K562 (cell line): ENCODE results near the gene COL4A2. TPM values are rescaled to one million over a fixed set of nuclear protein-coding genes. Genes with fewer than 3 reads are reported as not detected.

Experiments used
- CEBPG ChIP-seq, 3 experiments: fragments of 200-800 bp in 1 of 3; sonication (Bioruptor generic) in 1 of 3; sonication (generic) in 1 of 3; formaldehyde crosslinking in 1 of 3; IDR thresholded peaks in 2 of 3; conservative IDR thresholded peaks in 1 of 3; 2 replicates each; pipeline versions ENCODE4 v1.6.1 to v1.8.0; 2016 to 2022; ENCODE audit warnings: missing compliant biosample characterization in 2 of 3, missing genetic modification characterization in 2 of 3, mild to moderate bottlenecking in 1 of 3, missing genetic modification reagents in 1 of 3
- FOXA3 ChIP-seq, 2 experiments: fragments of 450-650 bp in 1 of 2; sonication (generic) in 1 of 2; formaldehyde crosslinking; IDR thresholded peaks in 1 of 2; conservative IDR thresholded peaks in 1 of 2; 2 replicates each; pipeline versions ENCODE4 v1.4.0 to v1.8.0; 2020 to 2022; ENCODE audit warnings: mild to moderate bottlenecking in 2 of 2, missing genetic modification reagents in 1 of 2
- GATA2 ChIP-seq: sonication (generic); formaldehyde crosslinking; IDR thresholded peaks from 2 replicates; pipeline ENCODE4 v1.4.0; 2020; ENCODE audit warnings: mild to moderate bottlenecking, missing genetic modification reagents
- JUNB ChIP-seq: fragments of 450-650 bp; formaldehyde crosslinking; conservative IDR thresholded peaks from 2 replicates; pipeline ENCODE4 v1.4.0; 2020; ENCODE audit warnings: mild to moderate bottlenecking
- MAZ ChIP-seq, 2 experiments: fragments of 450-650 bp in 1 of 2; sonication (generic) in 1 of 2; formaldehyde crosslinking; IDR thresholded peaks in 1 of 2; conservative IDR thresholded peaks in 1 of 2; 2 replicates each; pipeline versions ENCODE4 v1.4.0 to v1.5.0; 2020; ENCODE audit warnings: mild to moderate bottlenecking in 1 of 2, missing genetic modification reagents in 1 of 2
- MED1 ChIP-seq: sonication (generic); formaldehyde crosslinking; IDR thresholded peaks from 2 replicates; pipeline ENCODE4 v1.8.1; 2023; ENCODE audit warnings: missing genetic modification reagents, borderline replicate concordance
- PCBP1 ChIP-seq: fragments of 200-400 bp; formaldehyde crosslinking; IDR thresholded peaks from 2 replicates; pipeline ENCODE4 v1.6.1; 2018; ENCODE audit warnings: mild to moderate bottlenecking, low read depth, low read length; ENCODE audit not compliant: poor library complexity, severe bottlenecking
- POLR2G ChIP-seq: fragments of 200-400 bp; formaldehyde crosslinking; IDR thresholded peaks from 2 replicates; pipeline ENCODE4 v1.6.1; 2017; ENCODE audit warnings: low read depth, mild to moderate bottlenecking, antibody characterized with exemption, low read length, moderate library complexity
- RBBP5 ChIP-seq: fragments of 200-600 bp; sonication (generic); IDR thresholded peaks from 2 replicates; pipeline ENCODE4 v1.6.1; 2012; ENCODE audit warnings: borderline replicate concordance, mild to moderate bottlenecking, low read length, control low read depth, inconsistent platforms; ENCODE audit not compliant: insufficient read depth, poor library complexity, severe bottlenecking
- SP1 ChIP-seq: sonication (generic); formaldehyde crosslinking; IDR thresholded peaks from 2 replicates; pipeline ENCODE4 v1.8.1; 2022; ENCODE audit warnings: mild to moderate bottlenecking, missing genetic modification reagents
- SP2 ChIP-seq: IDR thresholded peaks from 2 replicates; pipeline ENCODE4 v1.6.1; 2011; ENCODE audit warnings: mild to moderate bottlenecking, low read depth, low read length, moderate library complexity; ENCODE audit not compliant: poor library complexity, severe bottlenecking; ENCODE audit errors: extremely low read depth
- TCF7L2 ChIP-seq: fragments of 150-350 bp; IDR thresholded peaks from 2 replicates; pipeline ENCODE4 v1.6.1; 2016; ENCODE audit warnings: low read depth, mild to moderate bottlenecking, low read length, moderate library complexity
- ZNF212 ChIP-seq: fragments of 450-650 bp; formaldehyde crosslinking; IDR thresholded peaks from 2 replicates; pipeline ENCODE4 v1.4.0; 2020; ENCODE audit warnings: mild to moderate bottlenecking
- ZNF311 ChIP-seq: fragments of 250-450 bp; sonication (Bioruptor Pico); IDR thresholded peaks from 2 replicates; pipeline ENCODE4 v1.4.0; 2020; ENCODE audit warnings: mild to moderate bottlenecking, moderate library complexity
- polyA plus RNA-seq, 8 experiments: library from polyadenylated mRNA; depleted of rRNA in 4 of 8; stranded (reverse) in 5 of 8; unstranded in 3 of 8; fragments of >200 nt; fragmentation: Nextera tagmentation in 2 of 8; fragmentation: Illumina TruSeq in 1 of 8; extraction: Ambion mirVana in 2 of 8; extraction: Trizol in 1 of 8; gene quantifications; 2 replicates each; pipeline versions ENCODE4 v1.2.1 to v1.2.3, GENCODE V29; 2011 to 2014; ENCODE audit warnings: inconsistent platforms in 1 of 8, missing spikeins in 1 of 8
- total RNA-seq, 7 experiments: library from RNA; depleted of rRNA in 6 of 7; stranded (reverse); fragments of >200 nt in 6 of 7; fragmentation: Illumina TruSeq in 2 of 7; extraction: Trizol in 2 of 7; gene quantifications; 2 replicates each; pipeline versions ENCODE4 v1.2.1 to v1.2.3, GENCODE V29; 2011 to 2021; ENCODE audit warnings: low replicate concordance in 1 of 7
- TF ChIP-seq, protein P1 (sequence below): fragments of 200-800 bp; sonication (Bioruptor generic); IDR thresholded peaks from 2 replicates; pipeline ENCODE4 v1.6.1; 2017; ENCODE audit warnings: missing genetic modification characterization, missing compliant biosample characterization
- TF ChIP-seq, protein P2 (sequence below): fragments of 450-650 bp; IDR thresholded peaks from 2 replicates; pipeline ENCODE4 v1.6.1; 2017; ENCODE audit warnings: antibody characterized with exemption, mild to moderate bottlenecking
- TF ChIP-seq, protein P3 (sequence below): sonication (generic); formaldehyde crosslinking; IDR thresholded peaks from 2 replicates; pipeline ENCODE4 v1.8.0; 2022; ENCODE audit warnings: missing genetic modification reagents, mild to moderate bottlenecking, moderate library complexity, borderline replicate concordance

The COL4A2 gene
- total and polyA plus RNA-seq, 9 of the 15 experiments (the other 6 are each of a cell fraction or from before 2014, with no cell fraction given), result 0.13 to 15.2 (median 8.1) TPM

DNA sequence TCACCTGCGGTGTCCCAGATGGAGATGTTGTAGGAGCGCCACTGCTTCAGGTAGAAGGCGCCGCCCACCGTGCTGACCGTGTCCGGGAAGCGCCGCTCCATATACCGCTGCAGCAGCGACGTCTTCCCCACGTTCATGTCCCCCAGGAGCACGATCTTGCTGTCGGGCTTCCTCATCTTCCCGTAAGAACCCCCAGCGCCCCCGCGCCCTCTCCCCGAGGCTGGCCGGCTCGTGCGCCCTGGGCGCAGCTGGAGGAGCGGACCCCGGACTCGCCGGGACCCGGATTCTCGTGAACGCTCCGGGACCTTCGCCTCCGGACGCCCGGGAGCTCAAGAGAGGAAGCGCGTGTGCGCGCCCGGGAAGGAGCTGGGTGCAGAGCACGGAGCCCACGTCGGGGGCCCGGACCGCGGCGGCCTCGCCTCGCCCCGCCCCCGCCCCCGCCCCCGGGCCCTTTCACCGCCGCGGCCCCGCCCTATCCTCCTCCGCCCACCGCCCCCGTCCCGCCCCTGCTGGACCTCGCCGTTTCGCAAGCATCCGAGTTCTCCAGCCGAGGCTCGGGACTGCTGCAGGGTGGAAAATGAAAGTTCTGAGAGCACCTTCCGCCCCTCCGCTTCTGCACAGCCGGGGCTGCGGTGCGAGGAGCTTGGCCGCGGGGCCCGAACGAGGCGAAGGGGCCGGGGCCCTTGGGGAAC, 254.4 kb downstream of the COL4A2 start, which contains the start of gene RAB20 (continued):
- TF ChIP-seq, protein P1, sequence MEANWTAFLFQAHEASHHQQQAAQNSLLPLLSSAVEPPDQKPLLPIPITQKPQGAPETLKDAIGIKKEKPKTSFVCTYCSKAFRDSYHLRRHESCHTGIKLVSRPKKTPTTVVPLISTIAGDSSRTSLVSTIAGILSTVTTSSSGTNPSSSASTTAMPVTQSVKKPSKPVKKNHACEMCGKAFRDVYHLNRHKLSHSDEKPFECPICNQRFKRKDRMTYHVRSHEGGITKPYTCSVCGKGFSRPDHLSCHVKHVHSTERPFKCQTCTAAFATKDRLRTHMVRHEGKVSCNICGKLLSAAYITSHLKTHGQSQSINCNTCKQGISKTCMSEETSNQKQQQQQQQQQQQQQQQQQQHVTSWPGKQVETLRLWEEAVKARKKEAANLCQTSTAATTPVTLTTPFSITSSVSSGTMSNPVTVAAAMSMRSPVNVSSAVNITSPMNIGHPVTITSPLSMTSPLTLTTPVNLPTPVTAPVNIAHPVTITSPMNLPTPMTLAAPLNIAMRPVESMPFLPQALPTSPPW, result peak; percentile 85
- TF ChIP-seq POLR2G (peak; percentile 81), ZNF311 (no peak), SP1 (CRISPR knock-in tag) (peak; percentile 62), ZNF212 (CRISPR knock-in tag) (no peak), CEBPG (CRISPR knock-in tag; IDR thresholded peaks at IDR 0.05) (no peak), CEBPG (tag; conservative IDR thresholded peaks at IDR 0.05 in 1 of 2, IDR thresholded peaks at IDR 0.05 in 1 of 2) (0 out of 4 replicates have a peak, but pooled peaks of 1 of the 2 experiments have one; percentile 12), MAZ (CRISPR knock-in tag; conservative IDR thresholded peaks at IDR 0.05 in 1 of 2, IDR thresholded peaks at IDR 0.05 in 1 of 2) (peak in 1 of 2 experiments; percentile 44; a peak in 2 of 4 replicates), SP2 (no peak), GATA2 (no peak), TCF7L2 (no peak), RBBP5 (peak; percentile 50), MED1 (CRISPR knock-in tag) (no peak), PCBP1 (peak; percentile 32), JUNB (no peak), FOXA3 (CRISPR knock-in tag; conservative IDR thresholded peaks at IDR 0.05 in 1 of 2, IDR thresholded peaks at IDR 0.05 in 1 of 2) (no peak)
- TF ChIP-seq, protein P2, sequence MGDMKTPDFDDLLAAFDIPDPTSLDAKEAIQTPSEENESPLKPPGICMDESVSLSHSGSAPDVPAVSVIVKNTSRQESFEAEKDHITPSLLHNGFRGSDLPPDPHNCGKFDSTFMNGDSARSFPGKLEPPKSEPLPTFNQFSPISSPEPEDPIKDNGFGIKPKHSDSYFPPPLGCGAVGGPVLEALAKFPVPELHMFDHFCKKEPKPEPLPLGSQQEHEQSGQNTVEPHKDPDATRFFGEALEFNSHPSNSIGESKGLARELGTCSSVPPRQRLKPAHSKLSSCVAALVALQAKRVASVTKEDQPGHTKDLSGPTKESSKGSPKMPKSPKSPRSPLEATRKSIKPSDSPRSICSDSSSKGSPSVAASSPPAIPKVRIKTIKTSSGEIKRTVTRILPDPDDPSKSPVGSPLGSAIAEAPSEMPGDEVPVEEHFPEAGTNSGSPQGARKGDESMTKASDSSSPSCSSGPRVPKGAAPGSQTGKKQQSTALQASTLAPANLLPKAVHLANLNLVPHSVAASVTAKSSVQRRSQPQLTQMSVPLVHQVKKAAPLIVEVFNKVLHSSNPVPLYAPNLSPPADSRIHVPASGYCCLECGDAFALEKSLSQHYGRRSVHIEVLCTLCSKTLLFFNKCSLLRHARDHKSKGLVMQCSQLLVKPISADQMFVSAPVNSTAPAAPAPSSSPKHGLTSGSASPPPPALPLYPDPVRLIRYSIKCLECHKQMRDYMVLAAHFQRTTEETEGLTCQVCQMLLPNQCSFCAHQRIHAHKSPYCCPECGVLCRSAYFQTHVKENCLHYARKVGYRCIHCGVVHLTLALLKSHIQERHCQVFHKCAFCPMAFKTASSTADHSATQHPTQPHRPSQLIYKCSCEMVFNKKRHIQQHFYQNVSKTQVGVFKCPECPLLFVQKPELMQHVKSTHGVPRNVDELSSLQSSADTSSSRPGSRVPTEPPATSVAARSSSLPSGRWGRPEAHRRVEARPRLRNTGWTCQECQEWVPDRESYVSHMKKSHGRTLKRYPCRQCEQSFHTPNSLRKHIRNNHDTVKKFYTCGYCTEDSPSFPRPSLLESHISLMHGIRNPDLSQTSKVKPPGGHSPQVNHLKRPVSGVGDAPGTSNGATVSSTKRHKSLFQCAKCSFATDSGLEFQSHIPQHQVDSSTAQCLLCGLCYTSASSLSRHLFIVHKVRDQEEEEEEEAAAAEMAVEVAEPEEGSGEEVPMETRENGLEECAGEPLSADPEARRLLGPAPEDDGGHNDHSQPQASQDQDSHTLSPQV, result no peak
- TF ChIP-seq, protein P3, sequence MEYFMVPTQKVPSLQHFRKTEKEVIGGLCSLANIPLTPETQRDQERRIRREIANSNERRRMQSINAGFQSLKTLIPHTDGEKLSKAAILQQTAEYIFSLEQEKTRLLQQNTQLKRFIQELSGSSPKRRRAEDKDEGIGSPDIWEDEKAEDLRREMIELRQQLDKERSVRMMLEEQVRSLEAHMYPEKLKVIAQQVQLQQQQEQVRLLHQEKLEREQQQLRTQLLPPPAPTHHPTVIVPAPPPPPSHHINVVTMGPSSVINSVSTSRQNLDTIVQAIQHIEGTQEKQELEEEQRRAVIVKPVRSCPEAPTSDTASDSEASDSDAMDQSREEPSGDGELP (CRISPR knock-in tag), result peak; percentile 50
